Gastrocnemius medialis (tissue), 4 donors: ENCODE results near the gene RGP1. TPM values are rescaled to one million over a fixed set of nuclear protein-coding genes. Genes with fewer than 3 reads are reported as not detected.

Experiments used
- ATAC-seq, 2 donors: fragments of 150-250 bp; one replicate each; pipeline ENCODE4 v1.9.1; 2016
- DNase-seq, 2 donors: peaks; one replicate each; pipeline ENCODE4 v3.0.0-alpha.2; 2019
- H3K27ac ChIP-seq, 4 donors: fragments of 200-600 bp; sonication (generic); 1 replicate in 1 of 4; 2 replicates in 3 of 4; pipeline ENCODE4 v1.5.1; 2016 to 2018; ENCODE audit warnings: mild to moderate bottlenecking in 2 of 4, moderate library complexity in 1 of 4
- H3K27me3 ChIP-seq, 3 donors: fragments of 200-600 bp; sonication (generic) in 2 of 3; 1 replicate in 1 of 3; 2 replicates in 2 of 3; pipeline versions ENCODE4 v1.5.1 to v1.6.0; 2016 to 2019; ENCODE audit warnings: mild to moderate bottlenecking in 1 of 3, moderate library complexity in 1 of 3
- H3K36me3 ChIP-seq, 2 donors: fragments of 200-600 bp; sonication (generic) in 1 of 2; one replicate each; pipeline ENCODE4 v1.5.1; 2017 to 2018
- H3K4me1 ChIP-seq, 2 donors: fragments of 200-600 bp; sonication (generic) in 1 of 2; one replicate each; pipeline ENCODE4 v1.5.1; 2016 to 2017; ENCODE audit warnings: mild to moderate bottlenecking in 2 of 2
- H3K4me3 ChIP-seq, 4 donors: fragments of 200-600 bp; sonication (generic) in 3 of 4; 1 replicate in 1 of 4; 2 replicates in 3 of 4; pipeline ENCODE4 v1.5.1; 2016 to 2019; ENCODE audit warnings: mild to moderate bottlenecking in 2 of 4
- H3K9me3 ChIP-seq, 3 donors: fragments of 200-600 bp; sonication (generic) in 2 of 3; 1 replicate in 1 of 3; 2 replicates in 2 of 3; pipeline ENCODE4 v1.5.1; 2016 to 2019
- POLR2A ChIP-seq, 2 donors: fragments of 450-650 bp; IDR thresholded peaks; one replicate each; pipeline ENCODE4 v1.6.1; 2017; ENCODE audit warnings: antibody characterized with exemption in 2 of 2, mild to moderate bottlenecking in 2 of 2, moderate library complexity in 2 of 2
- in situ Hi-C, 4 donors: fragments of 200-750 bp; cut with MboI; loops; one replicate each; pipeline versions ENCODE4 v1.15.0 to v1.8.0; 2017; ENCODE audit warnings: low sequenced_read_pairs in 4 of 4
- intact Hi-C: fragments of 100-400 bp; cut with DNase I; formaldehyde crosslinking; loops from one replicate; pipeline ENCODE4 v1.15.1; 2023; ENCODE audit warnings: low total_unique reads
- microRNA-seq, 2 donors: library from miRNA; unstranded; fragments of <30 nt; microRNA quantifications; one replicate each; pipeline ENCODE4, GENCODE V29; 2016; ENCODE audit warnings: borderline replicate concordance in 2 of 2
- total RNA-seq, 4 donors: library from RNA; depleted of rRNA; stranded (reverse); fragments of >200 nt; gene quantifications; one replicate each; pipeline versions ENCODE4 v1.1.0 to v1.2.3, GENCODE V29; 2016
- TF ChIP-seq, protein P1 (sequence below), 5 experiments: fragments of 450-650 bp in 3 of 5; fragments of 200-600 bp in 2 of 5; sonication (generic) in 2 of 5; IDR thresholded peaks in 4 of 5; conservative IDR thresholded peaks in 1 of 5; 1 replicate in 4 of 5; 2 replicates in 1 of 5; pipeline ENCODE4 v1.5.1; 2016 to 2019; ENCODE audit warnings: antibody characterized with exemption in 5 of 5, mild to moderate bottlenecking in 3 of 5, moderate library complexity in 3 of 5

Gene RGP1
- total RNA-seq, 4 donors from 2014 or later = 22.0 to 41.1 (median 36.3) TPM

DNA sequence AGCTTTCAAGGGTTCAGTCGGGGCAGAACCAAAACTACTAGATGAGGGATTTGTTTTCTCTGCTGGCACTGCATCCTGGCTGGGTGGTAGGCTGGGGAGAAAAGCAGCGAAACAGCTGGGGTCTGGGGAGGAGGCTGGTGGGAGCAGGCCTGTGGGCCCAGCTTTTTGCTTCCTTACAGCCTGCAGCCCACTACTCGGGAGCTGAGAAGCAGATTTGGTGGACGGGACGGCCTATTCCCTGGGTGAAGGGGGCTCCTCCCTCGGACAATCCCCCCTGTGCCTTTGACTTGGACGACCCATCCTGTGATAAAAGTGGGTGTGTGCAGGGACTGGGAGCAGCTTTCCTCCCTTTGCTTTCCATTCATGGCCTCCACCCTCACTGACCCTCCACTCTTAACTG lies 51.4 kb downstream of the RGP1 start:
- TF ChIP-seq, protein P1, sequence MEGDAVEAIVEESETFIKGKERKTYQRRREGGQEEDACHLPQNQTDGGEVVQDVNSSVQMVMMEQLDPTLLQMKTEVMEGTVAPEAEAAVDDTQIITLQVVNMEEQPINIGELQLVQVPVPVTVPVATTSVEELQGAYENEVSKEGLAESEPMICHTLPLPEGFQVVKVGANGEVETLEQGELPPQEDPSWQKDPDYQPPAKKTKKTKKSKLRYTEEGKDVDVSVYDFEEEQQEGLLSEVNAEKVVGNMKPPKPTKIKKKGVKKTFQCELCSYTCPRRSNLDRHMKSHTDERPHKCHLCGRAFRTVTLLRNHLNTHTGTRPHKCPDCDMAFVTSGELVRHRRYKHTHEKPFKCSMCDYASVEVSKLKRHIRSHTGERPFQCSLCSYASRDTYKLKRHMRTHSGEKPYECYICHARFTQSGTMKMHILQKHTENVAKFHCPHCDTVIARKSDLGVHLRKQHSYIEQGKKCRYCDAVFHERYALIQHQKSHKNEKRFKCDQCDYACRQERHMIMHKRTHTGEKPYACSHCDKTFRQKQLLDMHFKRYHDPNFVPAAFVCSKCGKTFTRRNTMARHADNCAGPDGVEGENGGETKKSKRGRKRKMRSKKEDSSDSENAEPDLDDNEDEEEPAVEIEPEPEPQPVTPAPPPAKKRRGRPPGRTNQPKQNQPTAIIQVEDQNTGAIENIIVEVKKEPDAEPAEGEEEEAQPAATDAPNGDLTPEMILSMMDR (IDR thresholded peaks at IDR 0.05 in 4 of 5, conservative IDR thresholded peaks at IDR 0.05 in 1 of 5) = no peak
- no peak for TF ChIP-seq POLR2A (IDR thresholded peaks at IDR 0.05)
- Histone ChIP-seq H3K9me3 (no peaks in the 10 kb centered on the region), H3K4me1 (peaks cover 0 to 5% of the 10 kb centered on the region in 2 donors), H3K27me3 (no peaks in the 10 kb centered on the region), H3K4me3 (no peak overlapping the region), H3K36me3 (peaks cover 0 to 22% of the 10 kb centered on the region in 2 donors), H3K27ac (no peak overlapping the region)
- no peak for DNase-seq
- intact Hi-C loops = no loop called here
- in situ Hi-C loops = no loop called here
- no peak for ATAC-seq

DNA sequence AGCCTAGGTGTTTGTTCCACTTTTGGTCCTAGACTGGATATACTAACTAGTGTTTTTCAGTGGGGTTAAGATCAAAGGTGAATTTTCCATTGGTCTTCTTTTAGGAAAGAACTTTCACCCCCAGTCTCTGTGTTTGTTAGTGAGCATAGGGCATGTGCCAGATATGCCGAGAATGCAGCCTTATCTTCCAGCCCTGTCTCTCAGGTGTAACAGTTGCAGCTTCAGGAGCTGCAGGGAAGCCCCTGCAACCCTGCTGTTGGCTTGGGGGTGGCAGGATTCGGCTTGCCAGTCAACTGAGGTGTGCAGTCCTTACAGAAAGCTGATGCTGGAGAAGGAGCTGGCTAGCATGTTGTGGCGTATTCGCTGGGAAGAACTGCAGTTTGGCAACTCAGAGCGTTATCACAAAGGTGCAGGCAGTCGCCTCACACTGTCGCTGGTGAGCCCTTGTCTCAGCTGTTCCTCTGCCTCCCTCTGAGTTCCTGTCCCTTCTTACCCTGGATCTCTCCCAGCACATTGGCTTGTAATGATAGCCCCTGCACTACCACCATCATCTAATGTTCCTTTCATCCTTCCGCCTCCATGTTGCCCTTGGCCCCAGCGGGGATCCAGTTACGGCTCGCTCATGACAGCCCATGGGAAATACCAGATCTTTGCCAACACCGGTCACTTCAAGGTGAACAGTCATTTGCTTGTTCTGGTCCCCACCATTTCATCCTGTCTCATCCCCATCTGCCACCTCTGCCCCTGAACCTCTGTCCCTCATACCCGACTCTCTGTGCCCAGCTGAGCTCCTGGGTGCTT lies 52.4 kb downstream of the RGP1 start:
- intact Hi-C loops = no loop called here
- ATAC-seq (peak; percentile 41 to 47), DNase-seq (no peak)
- TF ChIP-seq POLR2A (IDR thresholded peaks at IDR 0.05) = no peak
- TF ChIP-seq, protein P1 (IDR thresholded peaks at IDR 0.05 in 4 of 5, conservative IDR thresholded peaks at IDR 0.05 in 1 of 5) = no peak
- H3K4me1 ChIP-seq = peaks cover 0 to 5% of the 10 kb centered on the region in 2 donors
- H3K9me3 ChIP-seq = no peaks in the 10 kb centered on the region
- peaks cover 0 to 32% of the 10 kb centered on the region in 2 donors for H3K36me3 ChIP-seq
- in situ Hi-C loops = no loop called here
- H3K4me3 ChIP-seq = no peak overlapping the region
- H3K27me3 ChIP-seq = no peaks in the 10 kb centered on the region
- H3K27ac ChIP-seq = peak overlapping the region in 1 of 4 donors; percentile 18

DNA sequence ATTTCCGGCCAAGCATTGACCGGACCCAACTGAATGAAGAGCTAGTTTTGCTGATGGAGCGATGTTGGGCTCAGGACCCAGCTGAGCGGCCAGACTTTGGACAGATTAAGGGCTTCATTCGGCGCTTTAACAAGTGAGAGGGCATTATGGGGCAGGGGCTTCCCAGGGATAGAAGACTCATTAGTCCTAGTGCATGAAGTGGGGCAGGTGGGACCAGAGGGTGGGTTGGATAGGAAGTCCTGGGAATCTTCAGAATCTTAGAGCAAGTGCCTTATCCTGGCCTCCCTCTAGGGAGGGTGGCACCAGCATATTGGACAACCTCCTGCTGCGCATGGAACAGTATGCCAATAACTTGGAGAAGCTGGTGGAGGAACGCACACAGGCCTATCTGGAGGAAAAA lies 57.0 kb downstream of the RGP1 start:
- ATAC-seq (no peak), DNase-seq (no peak)
- intact Hi-C loops (no loop called here), in situ Hi-C loops (no loop called here)
- H3K4me3 ChIP-seq = no peak overlapping the region
- H3K4me1 ChIP-seq = peaks cover 4 to 7% of the 10 kb centered on the region in 2 donors
- H3K36me3 ChIP-seq = peaks cover 0 to 52% of the 10 kb centered on the region in 2 donors
- no peak for TF ChIP-seq POLR2A (IDR thresholded peaks at IDR 0.05)
- TF ChIP-seq, protein P1 (IDR thresholded peaks at IDR 0.05 in 4 of 5, conservative IDR thresholded peaks at IDR 0.05 in 1 of 5) = no peak
- no peaks in the 10 kb centered on the region for H3K9me3 ChIP-seq
- H3K27ac ChIP-seq = no peak overlapping the region
- no peaks in the 10 kb centered on the region for H3K27me3 ChIP-seq

Small RNA genes within 50 kb of the gene (microRNA-seq; reads per million reads assigned to microRNA genes)
- gene MIR6852 = 0 reads per million in 2 donors
- 0 reads per million in 2 donors for gene MIR6853

Other genes starting within 250 kb of the RGP1 start
- gene TESK1, start 144.0 kb upstream of the RGP1 start, total RNA-seq = 100 to 1,000 TPM in 1 of 4 donors, 10 to 100 TPM in 3; 48.1 to 108 (median 65.4) TPM
- 10 to 100 TPM in 1 of 4 donors, under 1 TPM in 3; 0.40 to 18.3 (median 0.68) TPM for gene CD72, start 130.9 kb upstream of the RGP1 start, total RNA-seq
- not detected for gene SIT1, start 98.4 kb upstream of the RGP1 start, total RNA-seq
- 100 to 1,000 TPM; 115 to 715 (median 367) TPM for gene RMRP, start 91.3 kb upstream of the RGP1 start, total RNA-seq
- gene CCDC107, start 91.0 kb upstream of the RGP1 start, total RNA-seq = 10 to 100 TPM; 21.9 to 45.3 (median 31.5) TPM
- gene ARHGEF39, start 84.1 kb upstream of the RGP1 start, total RNA-seq = under 1 TPM in 2 of 4 donors, not detected in 2; 0.07 to 0.10 TPM
- gene CA9, start 75.4 kb upstream of the RGP1 start, total RNA-seq = not detected
- 1,000 to 10,000 TPM; 6,121 to 7,913 (median 7,020) TPM for gene TPM2, start 59.4 kb upstream of the RGP1 start, total RNA-seq
- 100 to 1,000 TPM; 106 to 256 (median 186) TPM for gene TLN1, start 17.1 kb upstream of the RGP1 start, total RNA-seq
- 10 to 100 TPM; 17.8 to 39.6 (median 26.2) TPM for gene CREB3, start 16.6 kb upstream of the RGP1 start, total RNA-seq
- gene GBA2, start 59 bp upstream of the RGP1 start, total RNA-seq = 10 to 100 TPM; 47.3 to 63.2 (median 51.4) TPM
- not detected for gene MSMP, start 5.0 kb downstream of the RGP1 start, total RNA-seq
- 10 to 100 TPM; 12.3 to 19.2 (median 16.3) TPM for gene NPR2, start 42.3 kb downstream of the RGP1 start, total RNA-seq
- under 1 TPM in 2 of 4 donors, not detected in 2; 0.53 to 0.61 TPM for gene SPAG8, start 63.0 kb downstream of the RGP1 start, total RNA-seq
- 10 to 100 TPM in 3 of 4 donors, 1 to 10 TPM in 1; 4.5 to 26.7 (median 22.0) TPM for gene HINT2, start 65.8 kb downstream of the RGP1 start, total RNA-seq
- gene FAM221B, start 79.4 kb downstream of the RGP1 start, total RNA-seq = not detected
- gene TMEM8B, start 79.9 kb downstream of the RGP1 start, total RNA-seq = 1 to 10 TPM; 1.9 to 6.4 (median 6.1) TPM
- gene OR13J1, start 121.1 kb downstream of the RGP1 start, total RNA-seq = not detected
- gene HRCT1, start 156.9 kb downstream of the RGP1 start, total RNA-seq = 1 to 10 TPM in 3 of 4 donors, not detected in 1; 3.2 to 5.1 (median 3.3) TPM
- 1 to 10 TPM; 1.3 to 4.4 (median 2.5) TPM for gene SPAAR, start 160.2 kb downstream of the RGP1 start, total RNA-seq
- gene OR2S2, start 208.9 kb downstream of the RGP1 start, total RNA-seq = not detected